ENCODE measurements around the gene SYTL4.

The SYTL4 gene

DNA sequence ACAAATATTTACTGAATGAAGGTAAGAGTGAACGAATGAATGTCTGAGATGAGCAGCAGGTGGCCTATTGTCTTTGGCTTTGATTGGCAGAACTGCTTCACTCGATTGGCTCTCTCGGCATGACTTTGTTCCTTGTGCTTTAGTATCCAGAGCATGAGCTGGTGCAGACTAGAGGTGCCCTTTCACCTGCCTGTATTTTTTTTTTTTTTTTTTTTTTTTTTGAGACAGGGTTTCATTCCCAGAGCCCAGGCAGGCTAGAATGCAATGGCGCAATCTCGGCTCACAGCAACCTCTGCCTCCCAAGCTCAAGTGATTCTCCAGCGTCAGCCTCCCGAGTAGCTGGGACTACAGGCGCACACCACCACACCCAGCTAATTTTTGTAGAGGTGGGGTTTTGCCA is 49.0 kb downstream of the SYTL4 start:
- H3K4me3 ChIP-seq (ENCODE audit: low read depth, low read length), result no peak overlapping the region
- H3K9me3 ChIP-seq (ENCODE audit: control insufficient read depth, low read length), result no peaks in the 10 kb centered on the region
- H3K4me2 ChIP-seq (ENCODE audit: low read length), result no peak overlapping the region
- no peaks in the 10 kb centered on the region for H3K79me2 ChIP-seq
- H3K4me1 ChIP-seq, result no peaks in the 10 kb centered on the region
- H3K27me3 ChIP-seq (ENCODE audit: control insufficient read depth, insufficient read depth, low read length), result no peaks in the 10 kb centered on the region
- no peak overlapping the region for H3K27ac ChIP-seq
- H2AFZ ChIP-seq, result no peak overlapping the region
- no peaks in the 10 kb centered on the region for H3K36me3 ChIP-seq (ENCODE audit: control insufficient read depth, insufficient read depth, low read length)
- TF ChIP-seq, protein P1, sequence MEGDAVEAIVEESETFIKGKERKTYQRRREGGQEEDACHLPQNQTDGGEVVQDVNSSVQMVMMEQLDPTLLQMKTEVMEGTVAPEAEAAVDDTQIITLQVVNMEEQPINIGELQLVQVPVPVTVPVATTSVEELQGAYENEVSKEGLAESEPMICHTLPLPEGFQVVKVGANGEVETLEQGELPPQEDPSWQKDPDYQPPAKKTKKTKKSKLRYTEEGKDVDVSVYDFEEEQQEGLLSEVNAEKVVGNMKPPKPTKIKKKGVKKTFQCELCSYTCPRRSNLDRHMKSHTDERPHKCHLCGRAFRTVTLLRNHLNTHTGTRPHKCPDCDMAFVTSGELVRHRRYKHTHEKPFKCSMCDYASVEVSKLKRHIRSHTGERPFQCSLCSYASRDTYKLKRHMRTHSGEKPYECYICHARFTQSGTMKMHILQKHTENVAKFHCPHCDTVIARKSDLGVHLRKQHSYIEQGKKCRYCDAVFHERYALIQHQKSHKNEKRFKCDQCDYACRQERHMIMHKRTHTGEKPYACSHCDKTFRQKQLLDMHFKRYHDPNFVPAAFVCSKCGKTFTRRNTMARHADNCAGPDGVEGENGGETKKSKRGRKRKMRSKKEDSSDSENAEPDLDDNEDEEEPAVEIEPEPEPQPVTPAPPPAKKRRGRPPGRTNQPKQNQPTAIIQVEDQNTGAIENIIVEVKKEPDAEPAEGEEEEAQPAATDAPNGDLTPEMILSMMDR (IDR thresholded peaks at IDR 0.05), result no peak
- H3K9ac ChIP-seq, result no peak overlapping the region

DNA sequence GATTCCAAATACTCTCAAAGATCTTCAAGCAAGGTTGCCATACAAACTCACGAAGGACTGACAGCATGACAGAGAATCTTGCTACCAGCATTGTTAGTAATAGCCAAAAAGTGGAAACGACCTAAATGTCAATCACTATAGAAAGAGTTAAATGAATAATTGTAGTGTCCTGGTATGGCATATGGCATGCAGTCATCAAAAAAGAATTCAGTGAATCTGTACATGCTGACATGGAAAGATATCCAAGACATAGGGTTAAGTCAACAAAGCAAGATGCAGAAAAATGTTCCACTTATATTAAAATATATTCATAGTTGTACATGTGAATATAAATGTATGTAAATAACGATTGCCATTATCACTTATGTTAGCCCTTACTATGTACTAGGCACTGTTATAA is 50.3 kb downstream of the SYTL4 start:
- no peaks in the 10 kb centered on the region for H3K9me3 ChIP-seq (ENCODE audit: control insufficient read depth, low read length)
- H3K36me3 ChIP-seq (ENCODE audit: control insufficient read depth, insufficient read depth, low read length), result no peaks in the 10 kb centered on the region
- TF ChIP-seq, protein P1 (IDR thresholded peaks at IDR 0.05), result no peak
- H3K27ac ChIP-seq, result no peak overlapping the region
- no peaks in the 10 kb centered on the region for H3K4me1 ChIP-seq
- no peak overlapping the region for H3K9ac ChIP-seq
- no peaks in the 10 kb centered on the region for H3K79me2 ChIP-seq
- H3K4me3 ChIP-seq (ENCODE audit: low read depth, low read length), result no peak overlapping the region
- no peak overlapping the region for H2AFZ ChIP-seq
- no peak overlapping the region for H3K4me2 ChIP-seq (ENCODE audit: low read length)
- H3K27me3 ChIP-seq (ENCODE audit: control insufficient read depth, insufficient read depth, low read length), result no peaks in the 10 kb centered on the region

DNA sequence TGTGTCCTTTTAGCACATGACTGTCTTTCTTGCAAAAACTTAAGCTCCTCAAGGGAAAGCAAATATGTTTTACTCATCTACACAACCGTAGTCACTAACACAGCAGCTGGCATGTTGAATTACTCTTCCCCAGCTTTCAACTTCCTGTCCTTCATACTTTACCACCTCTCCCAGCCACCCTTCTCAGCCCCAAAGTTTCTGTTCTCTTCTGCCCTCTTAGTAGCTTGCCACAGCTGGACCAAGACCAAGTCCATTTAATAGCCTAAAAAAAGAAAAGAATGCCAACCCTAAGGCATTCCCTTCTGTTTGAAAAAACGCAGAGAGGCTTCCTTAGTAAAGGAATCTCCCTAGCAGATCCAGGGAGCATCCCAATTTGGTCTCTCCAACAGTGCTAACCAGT is 51.2 kb downstream of the SYTL4 start:
- TF ChIP-seq, protein P1 (IDR thresholded peaks at IDR 0.05), result no peak
- no peak overlapping the region for H3K4me3 ChIP-seq (ENCODE audit: low read depth, low read length)
- no peaks in the 10 kb centered on the region for H3K36me3 ChIP-seq (ENCODE audit: control insufficient read depth, insufficient read depth, low read length)
- no peaks in the 10 kb centered on the region for H3K9me3 ChIP-seq (ENCODE audit: control insufficient read depth, low read length)
- no peaks in the 10 kb centered on the region for H3K79me2 ChIP-seq
- H3K27ac ChIP-seq, result no peak overlapping the region
- H2AFZ ChIP-seq, result no peak overlapping the region
- no peaks in the 10 kb centered on the region for H3K27me3 ChIP-seq (ENCODE audit: control insufficient read depth, insufficient read depth, low read length)
- no peak overlapping the region for H3K9ac ChIP-seq
- no peak overlapping the region for H3K4me2 ChIP-seq (ENCODE audit: low read length)
- no peaks in the 10 kb centered on the region for H3K4me1 ChIP-seq

DNA sequence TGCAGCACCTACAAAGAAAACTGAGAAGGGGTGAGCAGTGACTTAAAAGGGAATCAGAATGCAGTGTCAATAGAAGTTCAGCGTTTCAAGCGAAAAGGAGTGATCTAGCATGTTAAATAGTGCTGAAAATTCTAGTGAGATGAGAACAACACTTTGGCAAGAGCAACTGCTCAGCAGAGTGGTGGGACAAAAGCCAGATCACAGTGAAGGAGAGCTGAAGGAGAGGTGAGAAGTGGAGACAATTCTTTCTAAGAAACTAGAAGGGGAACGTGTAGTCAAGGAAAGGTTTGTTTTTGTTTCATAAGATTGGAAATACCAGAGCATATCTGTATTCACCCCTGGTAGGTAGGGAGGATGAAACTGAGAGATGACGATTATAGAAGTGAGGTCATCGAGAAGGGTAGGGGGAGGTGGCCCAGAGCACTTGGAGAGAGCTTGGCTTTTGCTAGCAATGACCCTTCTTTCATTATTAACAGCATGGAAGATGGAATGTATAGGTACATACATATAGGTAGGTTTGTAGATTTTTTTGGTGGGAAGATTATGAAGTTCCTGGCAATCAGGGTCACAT is 54.2 kb downstream of the SYTL4 start:
- no peaks in the 10 kb centered on the region for H3K4me1 ChIP-seq
- no peak overlapping the region for H3K4me2 ChIP-seq (ENCODE audit: low read length)
- TF ChIP-seq, protein P1 (IDR thresholded peaks at IDR 0.05), result no peak
- no peaks in the 10 kb centered on the region for H3K9me3 ChIP-seq (ENCODE audit: control insufficient read depth, low read length)
- no peak overlapping the region for H3K27ac ChIP-seq
- no peaks in the 10 kb centered on the region for H3K79me2 ChIP-seq
- no peaks in the 10 kb centered on the region for H3K27me3 ChIP-seq (ENCODE audit: control insufficient read depth, insufficient read depth, low read length)
- no peak overlapping the region for H3K9ac ChIP-seq
- H3K36me3 ChIP-seq (ENCODE audit: control insufficient read depth, insufficient read depth, low read length), result no peaks in the 10 kb centered on the region
- no peak overlapping the region for H3K4me3 ChIP-seq (ENCODE audit: low read depth, low read length)
- no peak overlapping the region for H2AFZ ChIP-seq

DNA sequence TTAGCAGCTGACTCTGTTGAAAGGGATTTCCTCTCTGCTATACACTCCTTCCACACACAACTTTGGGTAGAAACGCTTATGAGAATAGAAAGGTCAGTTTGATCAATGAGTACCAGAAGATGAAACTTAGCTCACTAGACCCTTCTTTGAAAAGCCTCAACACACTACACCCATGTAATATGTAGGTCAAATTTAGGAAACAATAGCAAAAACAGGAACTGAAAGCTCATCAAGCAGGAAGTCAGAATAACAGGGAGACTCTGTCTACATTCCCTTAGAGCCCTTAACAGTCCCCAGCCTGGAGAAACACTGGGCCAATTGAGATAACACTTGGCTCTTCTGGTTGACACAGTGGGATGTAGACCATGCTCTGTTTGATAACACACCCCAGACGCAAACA is 57.2 kb downstream of the SYTL4 start:
- no peak overlapping the region for H3K4me3 ChIP-seq (ENCODE audit: low read depth, low read length)
- H3K4me1 ChIP-seq, result no peaks in the 10 kb centered on the region
- no peaks in the 10 kb centered on the region for H3K36me3 ChIP-seq (ENCODE audit: control insufficient read depth, insufficient read depth, low read length)
- no peak overlapping the region for H3K4me2 ChIP-seq (ENCODE audit: low read length)
- no peak overlapping the region for H2AFZ ChIP-seq
- TF ChIP-seq, protein P1 (IDR thresholded peaks at IDR 0.05), result no peak
- no peaks in the 10 kb centered on the region for H3K9me3 ChIP-seq (ENCODE audit: control insufficient read depth, low read length)
- H3K79me2 ChIP-seq, result no peaks in the 10 kb centered on the region
- no peak overlapping the region for H3K9ac ChIP-seq
- no peaks in the 10 kb centered on the region for H3K27me3 ChIP-seq (ENCODE audit: control insufficient read depth, insufficient read depth, low read length)
- no peak overlapping the region for H3K27ac ChIP-seq
